Measurements from ENCODE around the gene ARHGAP29.

DNA sequence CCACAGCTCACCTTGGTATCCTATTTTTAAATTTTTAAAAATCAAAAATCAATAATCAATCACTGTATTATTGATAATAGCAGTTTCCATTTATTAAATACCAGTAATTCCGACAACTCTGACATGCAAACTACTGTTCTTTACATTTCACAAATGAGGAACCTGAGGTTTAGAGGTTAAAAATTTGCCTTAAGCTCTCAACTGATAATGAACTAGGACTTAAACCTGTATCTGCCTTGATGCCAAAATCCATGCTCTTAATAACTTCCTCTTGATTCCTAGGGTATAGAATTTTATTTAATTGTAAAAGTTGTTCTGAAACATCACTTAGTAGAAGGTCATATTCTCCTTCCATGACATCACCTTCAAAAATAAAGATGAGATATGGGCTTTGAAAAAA is 5.6 kb downstream of the ARHGAP29 start:
- TF ChIP-seq POLR2A (IDR thresholded peaks at IDR 0.05) (no peak), POLR2AphosphoS5 (IDR thresholded peaks at IDR 0.05; ENCODE audit: insufficient read depth in 1 of 2, low read depth in 1 of 2) (no peak), CTCF (IDR thresholded peaks at IDR 0.05) (no peak)

All from vagina (tissue), 2 donors.